Measurements from ENCODE around the gene RNF149.

DNA sequence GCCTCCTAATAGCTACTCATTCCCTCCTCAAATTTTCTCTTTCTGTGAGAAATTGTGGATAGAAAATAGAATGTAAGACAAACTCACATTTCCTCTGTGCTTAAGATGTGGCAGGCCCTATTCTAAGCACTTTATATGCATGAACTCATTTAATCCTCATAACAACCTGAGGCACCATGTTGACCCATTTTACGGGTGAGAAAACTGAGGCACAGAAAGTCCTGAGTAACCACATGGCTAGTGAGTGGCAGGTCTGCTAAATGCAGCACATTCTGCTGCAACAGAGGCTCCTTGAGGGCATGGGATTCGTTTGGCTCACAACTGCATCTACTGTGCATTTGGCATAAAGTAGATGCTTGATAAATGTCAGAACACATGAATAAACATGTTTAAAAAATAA is 22.7 kb upstream of the RNF149 start:
- TF ChIP-seq POLR2A (IDR thresholded peaks at IDR 0.05; ENCODE audit: low read depth, low read length) (no peak), POLR2AphosphoS5 (IDR thresholded peaks at IDR 0.05; ENCODE audit: low read depth, low read length) (no peak), TAF1 (IDR thresholded peaks at IDR 0.05; ENCODE audit: borderline replicate concordance, low read depth, low read length) (no peak)

Measured in GM12892 (cell line).